ENCODE measurements around the gene RFX2. TPM values are rescaled to one million over a fixed set of nuclear protein-coding genes. Genes with fewer than 3 reads are reported as not detected.

RFX2 gene
- total and polyA plus RNA-seq, 4 donors: 6.5 to 26.1 (median 14.6) TPM

GRCh38 chr19:6126335-6126974 lies 16.2 kb upstream of the RFX2 start:
- no peaks in the 10 kb centered on the region for H3K27me3 ChIP-seq (ENCODE audit: control insufficient read depth in 1 of 2, insufficient read depth in 2 of 2, low read length in 1 of 2)
- H3K36me3 ChIP-seq (ENCODE audit: control insufficient read depth in 1 of 2, insufficient read depth in 2 of 2, low read length in 1 of 2): no peaks in the 10 kb centered on the region
- no peaks in the 10 kb centered on the region for H3K4me1 ChIP-seq (ENCODE audit: control insufficient read depth in 1 of 2, insufficient read depth in 2 of 2, low read length in 2 of 2)
- H3K9me3 ChIP-seq (ENCODE audit: control insufficient read depth, low read length): no peaks in the 10 kb centered on the region
- intact Hi-C loops (cut with DNase I): loop anchor here (2.0 to 5.0 kb wide), 2 partner anchors 78 to 139 kb away; no protein-coding TSS in a partner anchor
- ATAC-seq (ENCODE audit: low FRiP score) (no peak), DNase-seq (no peak)
- no peak overlapping the region for H3K27ac ChIP-seq (ENCODE audit: low read depth in 1 of 2, low read length in 2 of 2)
- WGBS, 2 donors: 60 to 66% methylated on average over 3 of the region's 3 CpGs
- no peak overlapping the region for H3K4me3 ChIP-seq (ENCODE audit: low read length in 2 of 2)

DNA sequence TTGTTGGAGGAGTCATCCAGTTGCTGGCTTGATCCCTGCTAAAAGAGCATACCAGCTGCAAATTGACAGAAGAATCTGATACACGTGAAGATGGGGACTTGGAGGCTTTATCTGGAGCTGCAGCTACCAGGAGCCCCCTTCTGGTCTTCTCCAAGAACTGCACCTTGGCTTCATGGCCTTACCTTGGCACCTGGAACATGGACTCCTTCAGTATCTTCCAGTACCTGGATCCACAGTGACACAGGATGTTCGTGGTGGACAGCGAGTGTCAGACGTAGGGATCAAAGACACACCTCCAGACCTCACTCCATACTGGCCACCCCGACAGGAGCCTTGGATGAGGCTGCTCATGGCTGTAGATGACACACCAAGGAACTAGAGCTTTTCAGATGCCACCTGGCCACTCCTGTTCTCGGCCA lies 15.3 kb upstream of the RFX2 start:
- Histone ChIP-seq H3K27ac (ENCODE audit: low read depth in 1 of 2, low read length in 2 of 2) (no peak overlapping the region), H3K27me3 (ENCODE audit: control insufficient read depth in 1 of 2, insufficient read depth in 2 of 2, low read length in 1 of 2) (no peaks in the 10 kb centered on the region), H3K9me3 (ENCODE audit: control insufficient read depth, low read length) (no peaks in the 10 kb centered on the region), H3K36me3 (ENCODE audit: control insufficient read depth in 1 of 2, insufficient read depth in 2 of 2, low read length in 1 of 2) (no peaks in the 10 kb centered on the region), H3K4me1 (ENCODE audit: control insufficient read depth in 1 of 2, insufficient read depth in 2 of 2, low read length in 2 of 2) (no peaks in the 10 kb centered on the region), H3K4me3 (ENCODE audit: low read length in 2 of 2) (no peak overlapping the region)
- DNase-seq (peak in 1 of 2 donors; percentile 60), ATAC-seq (ENCODE audit: low FRiP score) (peak; percentile 81)
- intact Hi-C loops (cut with DNase I): loop anchor here in 1 of 2 donors (1.0 to 5.0 kb wide), 2 partner anchors 77 to 138 kb away; no protein-coding TSS in a partner anchor
- WGBS, 2 donors: 28 to 31% methylated on average over 6 of the region's 6 CpGs

- ATAC-seq (ENCODE audit: low FRiP score) (no peak), DNase-seq (no peak)
- intact Hi-C loops (cut with DNase I): loop anchor here in 1 of 2 donors (10.0 kb wide), 1 partner anchor 156 kb away; the partner anchor contains the start of gene MLLT1
- Histone ChIP-seq H3K36me3 (ENCODE audit: control insufficient read depth in 1 of 2, insufficient read depth in 2 of 2, low read length in 1 of 2) (no peaks in the 10 kb centered on the region), H3K27ac (ENCODE audit: low read depth in 1 of 2, low read length in 2 of 2) (no peak overlapping the region), H3K4me3 (ENCODE audit: low read length in 2 of 2) (no peak overlapping the region), H3K27me3 (ENCODE audit: control insufficient read depth in 1 of 2, insufficient read depth in 2 of 2, low read length in 1 of 2) (no peaks in the 10 kb centered on the region), H3K4me1 (ENCODE audit: control insufficient read depth in 1 of 2, insufficient read depth in 2 of 2, low read length in 2 of 2) (no peaks in the 10 kb centered on the region), H3K9me3 (ENCODE audit: control insufficient read depth, low read length) (peaks cover 1% of the 10 kb centered on the region)
Observed at GRCh38 chr19:6119031-6119430, 8.7 kb upstream of the RFX2 start.

DNA sequence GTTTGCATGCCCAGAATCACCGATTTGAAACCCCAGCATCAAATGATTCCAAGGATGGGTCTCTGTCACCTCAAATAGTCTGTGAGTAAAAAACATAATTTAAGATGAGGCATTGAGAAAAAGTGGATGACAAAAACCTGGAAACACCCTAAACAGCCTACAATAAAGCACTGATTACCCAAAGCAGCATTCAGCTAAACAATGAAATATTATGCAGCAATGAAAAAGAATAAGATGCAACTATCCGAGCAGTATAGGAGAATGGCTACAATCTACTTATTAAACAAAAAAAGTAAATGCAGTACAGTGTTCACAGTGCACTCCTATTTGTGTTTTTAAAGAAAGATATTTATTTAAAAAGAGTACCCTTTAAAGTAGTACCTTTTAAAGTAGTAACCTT lies 7.7 kb upstream of the RFX2 start:
- Histone ChIP-seq H3K36me3 (ENCODE audit: control insufficient read depth in 1 of 2, insufficient read depth in 2 of 2, low read length in 1 of 2) (no peaks in the 10 kb centered on the region), H3K4me3 (ENCODE audit: low read length in 2 of 2) (no peak overlapping the region), H3K4me1 (ENCODE audit: control insufficient read depth in 1 of 2, insufficient read depth in 2 of 2, low read length in 2 of 2) (no peaks in the 10 kb centered on the region), H3K27me3 (ENCODE audit: control insufficient read depth in 1 of 2, insufficient read depth in 2 of 2, low read length in 1 of 2) (no peaks in the 10 kb centered on the region), H3K27ac (ENCODE audit: low read depth in 1 of 2, low read length in 2 of 2) (no peak overlapping the region), H3K9me3 (ENCODE audit: control insufficient read depth, low read length) (peaks cover 1% of the 10 kb centered on the region)
- intact Hi-C loops (cut with DNase I): loop anchor here in 1 of 2 donors (10.0 kb wide), 1 partner anchor 157 kb away; the partner anchor contains the start of gene MLLT1
- ATAC-seq (ENCODE audit: low FRiP score) (no peak), DNase-seq (no peak)
- 74 to 75% methylated on average over 2 of the region's 2 CpGs for WGBS, 2 donors

GRCh38 chr19:6117534-6117933 lies 7.2 kb upstream of the RFX2 start:
- no peaks in the 10 kb centered on the region for H3K4me1 ChIP-seq (ENCODE audit: control insufficient read depth in 1 of 2, insufficient read depth in 2 of 2, low read length in 2 of 2)
- no peak overlapping the region for H3K4me3 ChIP-seq (ENCODE audit: low read length in 2 of 2)
- H3K27ac ChIP-seq (ENCODE audit: low read depth in 1 of 2, low read length in 2 of 2): no peak overlapping the region
- intact Hi-C loops (cut with DNase I): loop anchor here in 1 of 2 donors (10.0 kb wide), 1 partner anchor 157 kb away; the partner anchor contains the start of gene MLLT1
- no peaks in the 10 kb centered on the region for H3K36me3 ChIP-seq (ENCODE audit: control insufficient read depth in 1 of 2, insufficient read depth in 2 of 2, low read length in 1 of 2)
- DNase-seq: no peak
- peaks cover 1% of the 10 kb centered on the region for H3K9me3 ChIP-seq (ENCODE audit: control insufficient read depth, low read length)
- no peak for ATAC-seq (ENCODE audit: low FRiP score)
- H3K27me3 ChIP-seq (ENCODE audit: control insufficient read depth in 1 of 2, insufficient read depth in 2 of 2, low read length in 1 of 2): no peaks in the 10 kb centered on the region

GRCh38 chr19:6116749-6117430 lies 6.6 kb upstream of the RFX2 start:
- intact Hi-C loops (cut with DNase I): loop anchor here in 1 of 2 donors (10.0 kb wide), 1 partner anchor 158 kb away; the partner anchor contains the start of gene MLLT1
- H3K4me1 ChIP-seq (ENCODE audit: control insufficient read depth in 1 of 2, insufficient read depth in 2 of 2, low read length in 2 of 2): no peaks in the 10 kb centered on the region
- no peak overlapping the region for H3K27ac ChIP-seq (ENCODE audit: low read depth in 1 of 2, low read length in 2 of 2)
- H3K9me3 ChIP-seq (ENCODE audit: control insufficient read depth, low read length): peaks cover 1% of the 10 kb centered on the region
- H3K27me3 ChIP-seq (ENCODE audit: control insufficient read depth in 1 of 2, insufficient read depth in 2 of 2, low read length in 1 of 2): no peaks in the 10 kb centered on the region
- DNase-seq: no peak
- no peaks in the 10 kb centered on the region for H3K36me3 ChIP-seq (ENCODE audit: control insufficient read depth in 1 of 2, insufficient read depth in 2 of 2, low read length in 1 of 2)
- ATAC-seq (ENCODE audit: low FRiP score): no peak
- H3K4me3 ChIP-seq (ENCODE audit: low read length in 2 of 2): no peak overlapping the region
- 91 to 94% methylated on average over 4 of the region's 4 CpGs for WGBS, 2 donors

DNA sequence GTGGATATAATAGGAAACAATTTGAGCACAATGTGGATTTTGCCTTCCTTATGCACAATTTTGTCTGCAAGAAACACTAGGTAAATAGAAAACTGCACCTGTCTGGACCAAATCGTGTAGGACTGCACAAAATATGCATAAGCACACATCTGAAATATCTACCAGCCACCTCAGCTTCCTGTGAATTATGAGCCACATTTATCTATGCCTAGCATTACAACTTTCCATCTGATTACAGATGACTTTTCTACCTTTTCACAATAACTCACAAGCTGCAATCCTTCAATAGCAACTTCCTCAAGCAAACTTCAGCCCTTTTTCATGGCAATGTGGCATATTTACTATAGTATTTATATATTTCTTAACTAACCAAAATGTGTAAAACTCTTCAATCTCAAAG lies 5.7 kb upstream of the RFX2 start:
- intact Hi-C loops (cut with DNase I): loop anchor here in 1 of 2 donors (10.0 kb wide), 1 partner anchor 159 kb away; the partner anchor contains the start of gene MLLT1
- no peak overlapping the region for H3K27ac ChIP-seq (ENCODE audit: low read depth in 1 of 2, low read length in 2 of 2)
- no peaks in the 10 kb centered on the region for H3K27me3 ChIP-seq (ENCODE audit: control insufficient read depth in 1 of 2, insufficient read depth in 2 of 2, low read length in 1 of 2)
- ATAC-seq (ENCODE audit: low FRiP score) (no peak), DNase-seq (no peak)
- H3K4me3 ChIP-seq (ENCODE audit: low read length in 2 of 2): no peak overlapping the region
- H3K9me3 ChIP-seq (ENCODE audit: control insufficient read depth, low read length): peaks cover 1% of the 10 kb centered on the region
- WGBS, 2 donors: 61 to 76% methylated on average over 1 of the region's 1 CpG
- no peaks in the 10 kb centered on the region for H3K4me1 ChIP-seq (ENCODE audit: control insufficient read depth in 1 of 2, insufficient read depth in 2 of 2, low read length in 2 of 2)
- H3K36me3 ChIP-seq (ENCODE audit: control insufficient read depth in 1 of 2, insufficient read depth in 2 of 2, low read length in 1 of 2): no peaks in the 10 kb centered on the region

GRCh38 chr19:6113616-6114188 lies 3.4 kb upstream of the RFX2 start:
- no peak for DNase-seq
- Histone ChIP-seq H3K27me3 (ENCODE audit: control insufficient read depth in 1 of 2, insufficient read depth in 2 of 2, low read length in 1 of 2) (no peaks in the 10 kb centered on the region), H3K4me3 (ENCODE audit: low read length in 2 of 2) (no peak overlapping the region), H3K36me3 (ENCODE audit: control insufficient read depth in 1 of 2, insufficient read depth in 2 of 2, low read length in 1 of 2) (no peaks in the 10 kb centered on the region), H3K4me1 (ENCODE audit: control insufficient read depth in 1 of 2, insufficient read depth in 2 of 2, low read length in 2 of 2) (no peaks in the 10 kb centered on the region), H3K9me3 (ENCODE audit: control insufficient read depth, low read length) (no peaks in the 10 kb centered on the region), H3K27ac (ENCODE audit: low read depth in 1 of 2, low read length in 2 of 2) (no peak overlapping the region)
- 86 to 87% methylated on average over 15 of the region's 15 CpGs for WGBS, 2 donors
- intact Hi-C loops (cut with DNase I): loop anchor here (5.0 to 10.0 kb wide), 2 partner anchors 56 to 161 kb away; partner anchors contain the start of gene MLLT1 (in 1 of the 2)
- no peak for ATAC-seq (ENCODE audit: low FRiP score)

Data from aorta (tissue), 5 donors.